Endodermal cell (in vitro differentiated cells): ENCODE measurements around the gene CTNNA1. TPM values are rescaled to one million over a fixed set of nuclear protein-coding genes. Genes with fewer than 3 reads are reported as not detected.

Experiments
- DNase-seq: peaks from one replicate; pipeline ENCODE4 v3.0.0-alpha.2; 2017
- H3K27ac ChIP-seq: 2 replicates; pipeline ENCODE4 v1.5.1; 2013; ENCODE audit warnings: mild to moderate bottlenecking, low read depth, low read length, moderate library complexity
- H3K27me3 ChIP-seq: 2 replicates; pipeline ENCODE4 v1.6.1; 2013; ENCODE audit warnings: mild to moderate bottlenecking, low read length, moderate library complexity; ENCODE audit not compliant: insufficient read depth, control insufficient read depth, poor library complexity, severe bottlenecking
- H3K36me3 ChIP-seq: 2 replicates; pipeline ENCODE4 v1.7.0; 2013; ENCODE audit warnings: mild to moderate bottlenecking, low read length, moderate library complexity; ENCODE audit not compliant: control insufficient read depth, insufficient read depth
- H3K4me1 ChIP-seq: one replicate; pipeline ENCODE4 v1.7.0; 2013; ENCODE audit warnings: low read length; ENCODE audit not compliant: control insufficient read depth, insufficient read depth
- H3K4me3 ChIP-seq: 2 replicates; pipeline ENCODE4 v1.5.1; 2013; ENCODE audit warnings: mild to moderate bottlenecking, low read length, moderate library complexity
- H3K9ac ChIP-seq: 2 replicates; pipeline ENCODE4 v1.6.1; 2013; ENCODE audit warnings: mild to moderate bottlenecking, low read length, moderate library complexity; ENCODE audit not compliant: poor library complexity, severe bottlenecking; ENCODE audit errors: extremely low read depth
- H3K9me3 ChIP-seq: 2 replicates; pipeline ENCODE4 v1.6.1; 2013; ENCODE audit warnings: mild to moderate bottlenecking, low read length, moderate library complexity; ENCODE audit not compliant: control insufficient read depth
- H3K27ac Mint-ChIP-seq: 2 replicates; pipeline ENCODE4 v1.8.0; 2020; ENCODE audit warnings: mixed read lengths
- H3K27me3 Mint-ChIP-seq: 2 replicates; pipeline ENCODE4 v1.8.0; 2021; ENCODE audit warnings: mild to moderate bottlenecking, mixed read lengths; ENCODE audit not compliant: insufficient read depth
- H3K36me3 Mint-ChIP-seq: 2 replicates; pipeline ENCODE4 v1.8.0; 2020; ENCODE audit warnings: low read depth, mixed read lengths
- H3K4me1 Mint-ChIP-seq: 2 replicates; pipeline ENCODE4 v1.8.0; 2020; ENCODE audit warnings: mixed read lengths
- H3K4me3 Mint-ChIP-seq: 2 replicates; pipeline ENCODE4 v1.8.0; 2020; ENCODE audit warnings: mild to moderate bottlenecking, moderate library complexity, mixed read lengths
- H3K9me3 Mint-ChIP-seq: 2 replicates; pipeline ENCODE4 v1.8.0; 2020; ENCODE audit warnings: mild to moderate bottlenecking, mixed read lengths
- WGBS, 2 experiments: methylation state at CpG; one replicate each; pipeline versions ENCODE4 v1.1.5 to v1.1.7; 2013; ENCODE audit warnings: missing lambda C conversion rate in 2 of 2, mixed read lengths in 1 of 2; ENCODE audit not compliant: insufficient coverage in 1 of 2, insufficient read length in 1 of 2; 5-methylcytosine and 5-hydroxymethylcytosine counted together
- total RNA-seq, 2 donors: library from RNA; stranded (reverse); fragmentation: NEBNext Ultra II Directional in 1 of 2; extraction: Animal tissue kit (Norgen Biotek cat#: 25700) in 1 of 2; gene quantifications; 2 replicates in 1 of 2; 3 replicates in 1 of 2; pipeline ENCODE4 v1.2.1, GENCODE V29; 2021
- TF ChIP-seq, protein P1 (sequence below): fragments of 200-600 bp; sonication (generic); conservative IDR thresholded peaks from 2 replicates; pipeline ENCODE4 v1.5.0; 2021; ENCODE audit warnings: antibody characterized with exemption, mild to moderate bottlenecking

CTNNA1 gene
- total RNA-seq, 2 donors from 2014 or later = 298 to 305 TPM

DNA sequence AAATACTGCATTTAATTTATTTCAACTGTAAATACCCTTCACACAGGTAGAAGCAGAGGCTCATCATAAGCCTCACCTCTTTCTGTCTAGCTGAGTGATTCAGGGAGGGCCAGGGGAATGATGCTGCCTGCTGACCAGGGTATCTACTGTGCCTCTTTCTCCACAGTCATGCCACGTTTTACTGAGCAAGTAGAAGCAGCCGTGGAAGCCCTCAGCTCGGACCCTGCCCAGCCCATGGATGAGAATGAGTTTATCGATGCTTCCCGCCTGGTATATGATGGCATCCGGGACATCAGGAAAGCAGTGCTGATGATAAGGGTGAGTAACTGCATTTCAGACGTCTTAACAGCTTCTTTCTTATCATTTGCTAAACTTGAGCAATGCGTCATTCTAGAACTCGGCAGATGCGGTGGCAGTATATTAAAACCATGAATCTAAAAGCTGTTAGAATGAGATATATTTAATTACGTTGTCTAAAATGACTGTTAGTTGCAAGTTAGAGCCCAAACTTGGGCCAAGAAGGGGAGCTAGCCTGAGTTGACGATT lies 171.9 kb downstream of the CTNNA1 start:
- 94 to 97% methylated on average over 12 of the region's 12 CpGs for WGBS, 2 experiments
- Histone ChIP-seq H3K27me3 (no peaks in the 10 kb centered on the region), H3K36me3 (peaks cover 82% of the 10 kb centered on the region), H3K9ac (no peak overlapping the region), H3K4me3 (no peak overlapping the region), H3K27ac (no peak overlapping the region), H3K9me3 (no peaks in the 10 kb centered on the region), H3K4me1 (no peaks in the 10 kb centered on the region)
- Mint-ChIP-seq H3K27me3 (no peaks in the 10 kb centered on the region), H3K36me3 (peaks cover 56% of the 10 kb centered on the region), H3K4me1 (no peaks in the 10 kb centered on the region), H3K9me3 (no peaks in the 10 kb centered on the region), H3K27ac (no peak overlapping the region), H3K4me3 (no peak overlapping the region)
- TF ChIP-seq, protein P1, sequence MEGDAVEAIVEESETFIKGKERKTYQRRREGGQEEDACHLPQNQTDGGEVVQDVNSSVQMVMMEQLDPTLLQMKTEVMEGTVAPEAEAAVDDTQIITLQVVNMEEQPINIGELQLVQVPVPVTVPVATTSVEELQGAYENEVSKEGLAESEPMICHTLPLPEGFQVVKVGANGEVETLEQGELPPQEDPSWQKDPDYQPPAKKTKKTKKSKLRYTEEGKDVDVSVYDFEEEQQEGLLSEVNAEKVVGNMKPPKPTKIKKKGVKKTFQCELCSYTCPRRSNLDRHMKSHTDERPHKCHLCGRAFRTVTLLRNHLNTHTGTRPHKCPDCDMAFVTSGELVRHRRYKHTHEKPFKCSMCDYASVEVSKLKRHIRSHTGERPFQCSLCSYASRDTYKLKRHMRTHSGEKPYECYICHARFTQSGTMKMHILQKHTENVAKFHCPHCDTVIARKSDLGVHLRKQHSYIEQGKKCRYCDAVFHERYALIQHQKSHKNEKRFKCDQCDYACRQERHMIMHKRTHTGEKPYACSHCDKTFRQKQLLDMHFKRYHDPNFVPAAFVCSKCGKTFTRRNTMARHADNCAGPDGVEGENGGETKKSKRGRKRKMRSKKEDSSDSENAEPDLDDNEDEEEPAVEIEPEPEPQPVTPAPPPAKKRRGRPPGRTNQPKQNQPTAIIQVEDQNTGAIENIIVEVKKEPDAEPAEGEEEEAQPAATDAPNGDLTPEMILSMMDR = no peak
- DNase-seq = no peak

DNA sequence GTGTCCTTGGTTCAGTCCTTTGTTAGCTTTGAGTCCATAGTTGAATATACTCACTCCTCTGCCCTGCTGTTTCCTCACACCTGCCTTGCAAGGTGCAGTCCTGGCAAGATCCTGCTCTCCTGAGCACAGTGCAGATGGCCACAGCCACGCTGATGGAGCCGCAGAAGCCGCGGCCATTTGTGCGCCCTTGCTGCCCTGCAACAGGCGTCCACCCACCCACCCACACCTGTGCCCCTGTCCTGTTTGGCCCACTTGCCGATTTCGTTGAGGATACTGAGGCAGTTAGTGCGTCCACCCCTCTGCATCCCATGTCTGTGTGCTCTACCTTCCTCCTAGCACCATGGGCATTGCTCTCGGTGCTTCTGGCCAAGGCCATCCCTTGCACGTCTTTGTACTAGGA lies 173.0 kb downstream of the CTNNA1 start:
- Histone ChIP-seq H3K4me1 (no peaks in the 10 kb centered on the region), H3K9me3 (no peaks in the 10 kb centered on the region), H3K27me3 (no peaks in the 10 kb centered on the region), H3K4me3 (no peak overlapping the region), H3K9ac (no peak overlapping the region), H3K27ac (peak overlapping the region; percentile 11), H3K36me3 (peaks cover 83% of the 10 kb centered on the region)
- H3K4me1 Mint-ChIP-seq = no peaks in the 10 kb centered on the region
- TF ChIP-seq, protein P1 = no peak
- no peak overlapping the region for H3K27ac Mint-ChIP-seq
- no peaks in the 10 kb centered on the region for H3K27me3 Mint-ChIP-seq
- H3K9me3 Mint-ChIP-seq = no peaks in the 10 kb centered on the region
- peaks cover 62% of the 10 kb centered on the region for H3K36me3 Mint-ChIP-seq
- DNase-seq = no peak
- H3K4me3 Mint-ChIP-seq = no peak overlapping the region
- WGBS, 2 experiments = 92 to 98% methylated on average over 6 to 11 of the region's 11 CpGs

DNA sequence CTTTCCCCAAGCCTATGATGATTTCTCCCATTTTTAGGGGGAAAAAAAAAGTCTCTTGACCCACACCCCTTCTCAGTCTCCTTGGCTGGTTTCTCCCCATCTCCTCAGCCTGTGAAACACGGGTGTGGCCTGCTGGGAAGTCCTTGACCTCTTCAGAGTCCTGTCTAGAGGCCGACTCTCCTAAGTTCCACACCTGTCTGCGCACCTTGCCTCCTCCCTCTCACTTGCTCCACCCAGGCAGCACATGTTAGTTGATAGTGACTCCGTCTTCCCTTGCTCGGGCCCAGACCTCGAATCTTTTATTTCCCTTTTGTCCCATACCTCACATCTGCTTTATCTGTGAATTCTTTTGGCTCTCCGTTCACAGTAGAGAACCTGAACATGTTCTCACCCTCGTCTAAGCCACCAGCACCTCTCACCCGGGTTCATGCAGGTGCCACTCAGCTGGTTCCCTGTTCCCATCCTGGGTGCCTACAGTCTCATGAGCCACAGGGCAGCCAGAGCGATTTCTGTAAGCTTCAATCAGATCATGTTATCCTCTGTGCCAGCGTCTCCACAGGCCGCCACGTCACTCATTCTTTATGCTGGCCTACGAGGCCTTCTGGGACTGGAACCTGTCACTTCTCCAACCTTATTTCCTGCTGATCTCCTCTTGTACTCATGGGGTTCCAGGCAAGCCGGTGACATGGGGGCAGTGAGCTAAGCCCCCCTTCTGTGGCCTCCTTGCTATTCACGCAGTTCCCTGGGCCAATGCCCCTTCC lies 173.6 kb downstream of the CTNNA1 start:
- no peaks in the 10 kb centered on the region for H3K27me3 Mint-ChIP-seq
- H3K9me3 Mint-ChIP-seq = no peaks in the 10 kb centered on the region
- H3K27ac ChIP-seq = peak overlapping the region; percentile 6
- no peaks in the 10 kb centered on the region for H3K9me3 ChIP-seq
- peaks cover 90% of the 10 kb centered on the region for H3K36me3 ChIP-seq
- DNase-seq = no peak
- TF ChIP-seq, protein P1 = no peak
- no peak overlapping the region for H3K9ac ChIP-seq
- H3K27me3 ChIP-seq = no peaks in the 10 kb centered on the region
- H3K4me3 Mint-ChIP-seq = no peak overlapping the region
- 95% methylated on average over 16 of the region's 16 CpGs for WGBS, 2 experiments
- H3K4me3 ChIP-seq = no peak overlapping the region
- peaks cover 65% of the 10 kb centered on the region for H3K36me3 Mint-ChIP-seq
- H3K4me1 Mint-ChIP-seq = no peaks in the 10 kb centered on the region
- H3K4me1 ChIP-seq = no peaks in the 10 kb centered on the region
- H3K27ac Mint-ChIP-seq = no peak overlapping the region
